GM10847 (cell line): ENCODE results near the gene ZMYND8.

ENCODE experiments used
- POLR2A ChIP-seq: IDR thresholded peaks from 2 replicates; pipeline ENCODE4 v1.6.1; 2011; ENCODE audit not compliant: insufficient read length; ENCODE audit errors: extremely low read depth

Gene ZMYND8

GRCh38 chr20:47326658-47327268 is 29.7 kb downstream of the ZMYND8 start:
- TF ChIP-seq POLR2A, result no peak

GRCh38 chr20:47325242-47325641 is 31.3 kb downstream of the ZMYND8 start:
- no peak for TF ChIP-seq POLR2A

- no peak for TF ChIP-seq POLR2A
These were observed 35.3 kb downstream of the ZMYND8 start for GRCh38 chr20:47320990-47321805.

GRCh38 chr20:47319517-47320252 is 36.8 kb downstream of the ZMYND8 start:
- TF ChIP-seq POLR2A, result no peak

- TF ChIP-seq POLR2A, result no peak
These were observed 37.6 kb downstream of the ZMYND8 start for GRCh38 chr20:47318586-47319516.

DNA sequence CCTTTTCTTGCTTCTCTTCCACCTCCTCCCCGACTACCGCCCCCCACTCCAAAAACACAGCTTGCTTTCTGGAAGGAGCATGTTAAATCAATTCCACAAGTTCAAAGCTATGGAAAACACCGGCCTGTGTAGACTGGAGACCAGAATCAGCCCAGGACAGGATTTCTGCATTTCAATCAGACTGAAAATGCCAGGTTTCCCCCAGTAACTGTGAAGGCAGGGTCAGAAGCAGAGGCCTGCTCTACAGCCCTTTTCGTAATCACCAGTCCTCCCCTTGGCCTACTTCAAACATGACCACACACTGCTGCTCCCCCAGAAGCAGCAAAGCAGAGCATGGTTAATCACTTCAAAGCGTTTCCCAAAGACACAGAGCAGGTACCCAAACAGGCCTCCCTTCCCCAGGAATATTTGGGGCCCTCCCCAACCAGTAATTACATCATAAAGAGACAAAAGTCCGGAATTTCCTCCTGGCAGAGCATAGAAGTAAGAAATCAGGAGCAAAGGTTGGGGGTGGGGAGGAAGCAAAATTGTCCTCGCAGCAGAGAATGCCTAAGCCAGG is 38.4 kb downstream of the ZMYND8 start:
- no peak for TF ChIP-seq POLR2A

DNA sequence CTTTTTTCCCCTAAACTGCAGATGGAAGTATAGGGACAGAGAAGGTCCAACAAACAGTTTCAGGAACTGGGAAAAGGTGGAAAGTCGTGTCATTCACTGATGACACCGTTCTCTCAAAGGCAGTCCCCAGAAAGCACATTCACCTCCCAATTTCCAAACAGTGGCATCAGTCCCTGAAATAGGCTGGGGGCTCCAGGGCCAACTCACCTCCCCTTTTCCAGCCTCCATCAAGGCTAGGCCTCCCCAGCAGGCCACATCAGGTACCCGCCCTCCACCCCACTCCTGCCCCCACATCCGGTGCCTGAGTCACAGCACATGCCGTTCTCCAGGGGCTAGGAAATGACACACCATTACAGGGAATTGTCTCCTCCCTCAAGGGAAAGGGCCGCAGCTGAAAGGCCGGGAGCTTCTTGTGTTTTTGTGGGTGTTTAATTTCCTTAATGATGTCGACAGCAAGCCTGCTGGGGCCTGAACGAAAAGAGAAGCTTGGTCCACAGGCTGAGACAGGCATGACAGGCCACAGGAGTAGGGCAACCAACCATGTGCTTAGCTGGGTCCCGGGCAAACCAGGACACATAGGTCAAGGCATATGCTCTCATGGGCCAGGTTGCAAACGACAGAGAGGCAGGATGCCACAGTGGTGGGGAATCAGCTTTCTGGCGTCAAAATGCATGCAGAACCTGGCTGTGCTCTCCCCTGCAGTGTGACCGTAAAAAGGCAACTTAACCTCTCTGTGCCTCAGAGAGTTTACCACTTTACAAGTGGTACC is 39.2 kb downstream of the ZMYND8 start:
- TF ChIP-seq POLR2A, result no peak

- TF ChIP-seq POLR2A, result no peak
These were observed 39.7 kb downstream of the ZMYND8 start for GRCh38 chr20:47316776-47317126.

DNA sequence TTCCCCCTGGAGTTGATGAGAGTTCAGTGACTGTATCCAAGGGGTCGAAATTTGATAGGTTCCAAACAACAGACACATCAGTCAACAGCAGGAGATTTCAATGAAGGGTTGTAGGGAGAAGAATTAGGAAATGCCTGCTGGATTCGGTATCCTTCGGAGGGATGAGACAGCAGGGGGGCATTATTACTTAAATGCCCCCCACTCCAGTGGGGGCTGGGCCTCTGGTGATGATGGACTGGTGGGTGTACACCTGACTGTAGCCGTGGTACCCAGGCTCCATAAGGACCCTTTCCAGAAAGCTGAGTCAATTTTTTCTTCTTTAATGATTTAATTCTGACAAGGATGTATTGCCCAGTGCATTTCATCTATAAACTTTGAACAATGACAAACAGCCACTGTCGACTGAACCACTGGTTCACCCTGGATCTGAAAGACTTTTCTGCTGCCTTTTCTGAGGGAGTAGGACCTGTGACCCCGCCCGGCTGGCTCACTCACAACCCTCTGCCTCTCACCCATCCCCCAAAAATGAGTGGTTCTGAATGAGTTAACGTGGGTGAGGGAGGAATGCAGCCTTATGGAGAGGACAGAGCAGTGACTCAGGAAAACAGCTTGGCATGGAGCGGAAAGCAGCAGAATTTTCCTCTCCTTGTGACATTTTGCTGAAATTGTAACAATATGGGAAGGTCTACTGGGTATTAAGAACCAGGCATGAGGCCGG is 41.0 kb downstream of the ZMYND8 start:
- no peak for TF ChIP-seq POLR2A

GRCh38 chr20:47314647-47315338 is 41.7 kb downstream of the ZMYND8 start:
- no peak for TF ChIP-seq POLR2A

DNA sequence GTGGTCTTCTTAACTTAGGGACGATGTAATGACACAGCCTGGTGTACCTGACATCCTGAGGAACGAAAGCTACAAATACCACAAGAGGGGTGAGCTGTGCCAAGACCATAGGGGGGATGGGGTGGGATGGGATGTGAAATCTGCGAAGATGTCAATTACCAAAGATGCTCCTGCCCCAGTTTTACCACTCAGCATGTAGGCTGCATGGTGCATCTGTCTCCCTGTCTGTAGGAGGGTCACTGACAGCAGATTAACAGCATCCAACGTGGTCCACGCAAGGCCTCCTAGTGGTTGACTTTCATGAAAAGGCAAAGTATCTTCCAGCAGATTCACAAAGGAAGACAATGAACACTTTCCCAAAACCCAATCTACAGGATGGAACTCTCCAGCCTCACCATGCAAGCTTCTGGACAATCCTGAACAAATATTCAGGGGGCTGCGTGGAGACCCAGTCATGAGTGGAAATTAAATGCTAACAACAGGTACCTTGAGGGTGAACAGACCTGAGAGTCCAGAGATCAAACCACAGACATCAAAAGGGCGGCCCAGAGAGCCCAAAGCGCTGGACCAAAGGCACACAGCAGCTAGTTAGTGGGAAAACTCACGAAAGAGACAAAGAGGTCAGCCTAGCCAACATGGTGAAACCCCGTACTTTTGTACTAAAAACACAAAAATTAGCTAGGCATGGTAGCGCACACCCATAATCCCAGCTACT is 44.4 kb downstream of the ZMYND8 start:
- TF ChIP-seq POLR2A, result no peak

DNA sequence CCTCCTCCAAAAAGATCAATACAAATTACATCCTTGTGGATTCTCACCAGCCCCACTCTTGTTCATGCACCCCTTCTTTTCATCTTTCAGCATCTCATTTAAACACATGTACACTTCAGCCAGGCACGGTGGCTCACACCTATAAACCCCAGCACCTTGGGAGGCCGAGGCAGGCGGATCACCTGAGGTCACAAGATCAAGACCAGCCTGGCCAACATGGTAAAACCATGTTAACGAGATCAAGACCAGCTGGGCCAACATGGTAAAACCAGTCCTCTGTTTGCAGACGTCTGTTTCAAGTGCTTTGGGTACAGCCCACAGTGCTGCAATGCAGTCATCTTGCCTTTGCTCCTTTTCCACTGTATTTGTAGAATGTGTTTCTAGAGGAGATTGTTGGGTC is 45.3 kb downstream of the ZMYND8 start:
- TF ChIP-seq POLR2A, result no peak
